Tibial nerve (tissue), 4 donors: ENCODE data around the gene LARP4B. TPM values are rescaled to one million over a fixed set of nuclear protein-coding genes. Genes with fewer than 3 reads are reported as not detected.
"Not testable (repeated sequence)": the region's sequence is repeated elsewhere in the genome, so short reads cannot be mapped to it uniquely, and the experiment has no call there.

Experiments used
- DNase-seq, 2 donors: peaks; one replicate each; pipeline ENCODE4 v3.0.0-alpha.2; 2019; ENCODE audit warnings: low spot score in 2 of 2
- H3K27ac ChIP-seq, 4 donors: fragments of 200-600 bp; sonication (generic) in 3 of 4; one replicate each; pipeline ENCODE4 v1.5.1; 2017 to 2019; ENCODE audit warnings: mild to moderate bottlenecking in 1 of 4
- H3K27me3 ChIP-seq, 2 donors: fragments of 200-600 bp; sonication (generic) in 1 of 2; one replicate each; pipeline versions ENCODE4 v1.5.1 to v1.6.0; 2017 to 2019
- H3K36me3 ChIP-seq, 3 donors: fragments of 200-600 bp; sonication (generic); one replicate each; pipeline ENCODE4 v1.5.1; 2018 to 2019
- H3K4me1 ChIP-seq, 4 donors: fragments of 200-600 bp; sonication (generic) in 3 of 4; one replicate each; pipeline ENCODE4 v1.5.1; 2017 to 2019
- H3K4me3 ChIP-seq, 4 donors: fragments of 200-600 bp; sonication (generic) in 3 of 4; one replicate each; pipeline ENCODE4 v1.5.1; 2017 to 2019; ENCODE audit warnings: mild to moderate bottlenecking in 1 of 4, moderate library complexity in 1 of 4
- H3K9me3 ChIP-seq, 4 donors: fragments of 200-600 bp; sonication (generic) in 3 of 4; one replicate each; pipeline ENCODE4 v1.5.1; 2017 to 2019
- EP300 ChIP-seq, 2 donors: sonication (generic); formaldehyde crosslinking; IDR thresholded peaks; one replicate each; pipeline ENCODE4 v1.6.1; 2017; ENCODE audit warnings: antibody characterized with exemption in 2 of 2, mild to moderate bottlenecking in 1 of 2
- POLR2A ChIP-seq, 2 donors: fragments of 450-650 bp; IDR thresholded peaks; one replicate each; pipeline ENCODE4 v1.6.1; 2017; ENCODE audit warnings: antibody characterized with exemption in 2 of 2, mild to moderate bottlenecking in 2 of 2, moderate library complexity in 2 of 2
- WGBS, 2 donors: methylation state at CpG; one replicate each; pipeline ENCODE4 v1.1.5; 2018; 5-methylcytosine and 5-hydroxymethylcytosine counted together
- total RNA-seq, 4 donors: library from RNA; depleted of rRNA; stranded (reverse); fragments of >200 nt; gene quantifications; one replicate each; pipeline ENCODE4 v1.1.0, GENCODE V29; 2016
- TF ChIP-seq, protein P1 (sequence below), 5 experiments: fragments of 200-600 bp in 3 of 5; fragments of 450-650 bp in 2 of 5; sonication (generic) in 3 of 5; IDR thresholded peaks; one replicate each; pipeline ENCODE4 v1.5.1; 2016 to 2019; ENCODE audit warnings: antibody characterized with exemption in 5 of 5, mild to moderate bottlenecking in 3 of 5, moderate library complexity in 2 of 5

Gene LARP4B
- total RNA-seq, 4 donors from 2014 or later, result 50.2 to 64.7 (median 58.6) TPM

DNA sequence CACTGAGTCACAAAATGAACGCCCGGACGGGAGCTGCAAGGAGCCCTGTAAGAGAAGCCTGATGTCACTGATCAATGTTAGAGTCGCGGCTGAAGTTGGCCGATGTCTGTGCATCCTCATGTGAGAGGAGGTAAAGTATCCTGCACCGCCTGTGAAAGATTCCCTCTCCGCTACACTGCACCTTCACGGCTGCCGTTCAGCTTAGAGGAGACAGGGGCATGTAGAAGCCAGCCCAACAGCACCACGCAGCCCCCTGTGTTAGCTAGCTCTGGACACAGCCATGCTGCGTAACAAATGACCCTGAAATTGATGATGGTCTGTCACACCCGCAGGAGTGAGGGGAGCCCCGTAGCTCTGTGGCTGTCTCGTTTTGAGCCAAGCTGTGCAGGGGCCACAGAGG, 160.5 kb downstream of the LARP4B start:
- no peaks in the 10 kb centered on the region for H3K36me3 ChIP-seq
- H3K9me3 ChIP-seq, result peaks cover 0 to 36% (median 0%) of the 10 kb centered on the region in 4 donors
- no peak for DNase-seq
- H3K4me3 ChIP-seq, result no peak overlapping the region
- no peak overlapping the region for H3K27ac ChIP-seq
- no peaks in the 10 kb centered on the region for H3K4me1 ChIP-seq
- H3K27me3 ChIP-seq, result no peaks in the 10 kb centered on the region
- TF ChIP-seq, protein P1, sequence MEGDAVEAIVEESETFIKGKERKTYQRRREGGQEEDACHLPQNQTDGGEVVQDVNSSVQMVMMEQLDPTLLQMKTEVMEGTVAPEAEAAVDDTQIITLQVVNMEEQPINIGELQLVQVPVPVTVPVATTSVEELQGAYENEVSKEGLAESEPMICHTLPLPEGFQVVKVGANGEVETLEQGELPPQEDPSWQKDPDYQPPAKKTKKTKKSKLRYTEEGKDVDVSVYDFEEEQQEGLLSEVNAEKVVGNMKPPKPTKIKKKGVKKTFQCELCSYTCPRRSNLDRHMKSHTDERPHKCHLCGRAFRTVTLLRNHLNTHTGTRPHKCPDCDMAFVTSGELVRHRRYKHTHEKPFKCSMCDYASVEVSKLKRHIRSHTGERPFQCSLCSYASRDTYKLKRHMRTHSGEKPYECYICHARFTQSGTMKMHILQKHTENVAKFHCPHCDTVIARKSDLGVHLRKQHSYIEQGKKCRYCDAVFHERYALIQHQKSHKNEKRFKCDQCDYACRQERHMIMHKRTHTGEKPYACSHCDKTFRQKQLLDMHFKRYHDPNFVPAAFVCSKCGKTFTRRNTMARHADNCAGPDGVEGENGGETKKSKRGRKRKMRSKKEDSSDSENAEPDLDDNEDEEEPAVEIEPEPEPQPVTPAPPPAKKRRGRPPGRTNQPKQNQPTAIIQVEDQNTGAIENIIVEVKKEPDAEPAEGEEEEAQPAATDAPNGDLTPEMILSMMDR (IDR thresholded peaks at IDR 0.05), result no peak
- TF ChIP-seq POLR2A (IDR thresholded peaks at IDR 0.05) (no peak), EP300 (IDR thresholded peaks at IDR 0.05) (no peak)
- 87 to 97% methylated on average over 15 of the region's 15 CpGs for WGBS, 2 donors

DNA sequence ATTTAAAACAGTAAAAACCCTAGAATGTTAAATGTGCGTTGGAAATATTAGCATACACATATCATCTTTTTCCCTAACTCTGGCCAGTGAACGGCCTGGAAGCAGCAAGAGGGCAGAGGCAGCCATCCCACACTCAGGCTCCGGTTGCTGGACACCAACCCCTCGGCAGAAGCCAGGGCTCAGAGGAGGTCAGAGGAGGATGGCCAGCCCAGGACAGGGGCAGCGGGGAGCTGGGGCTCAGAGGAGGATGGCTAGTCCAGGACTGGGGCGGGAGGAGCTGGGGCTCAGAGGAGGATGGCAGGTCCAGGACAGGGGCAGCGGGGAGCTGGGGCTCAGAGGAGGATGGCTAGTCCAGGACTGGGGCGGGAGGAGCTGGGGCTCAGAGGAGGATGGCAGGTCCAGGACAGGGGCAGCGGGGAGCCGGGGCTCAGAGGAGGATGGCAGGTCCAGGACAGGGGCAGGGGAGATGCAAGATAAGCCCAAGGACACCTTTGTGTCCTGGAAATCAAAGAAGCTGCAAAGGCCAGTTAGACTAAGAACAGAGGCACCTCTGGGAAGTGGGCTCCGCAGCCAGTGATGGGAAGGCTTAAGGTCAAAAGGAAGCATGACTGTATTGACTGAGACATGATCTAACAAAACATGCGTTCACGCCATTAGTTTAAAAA, 161.3 kb downstream of the LARP4B start:
- DNase-seq, H3K4me3 ChIP-seq, H3K4me1 ChIP-seq, H3K27ac ChIP-seq, H3K36me3 ChIP-seq, H3K27me3 ChIP-seq: not testable (repeated sequence)
- H3K9me3 ChIP-seq, result peaks cover 0 to 36% (median 0%) of the 10 kb centered on the region in 4 donors
- 91% methylated on average over 13 of the region's 13 CpGs for WGBS, 2 donors

DNA sequence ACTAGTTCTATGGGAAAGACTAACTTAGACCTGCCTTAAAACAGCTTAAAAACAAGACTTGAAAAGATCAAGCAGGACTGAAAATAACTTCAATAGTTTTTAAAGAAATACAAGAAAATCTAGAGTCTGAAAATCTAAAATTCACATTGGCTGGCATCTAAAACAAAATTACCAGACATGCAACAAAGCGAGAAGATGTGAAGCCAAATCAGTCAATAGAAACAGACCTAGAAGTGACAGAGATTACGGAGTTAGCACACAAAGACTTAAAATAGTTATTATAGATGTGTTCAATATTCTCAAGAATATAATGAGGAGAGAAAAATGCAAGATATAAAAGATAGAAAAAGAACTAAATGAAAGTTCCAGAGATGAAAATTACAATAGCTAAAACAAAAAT, 163.7 kb downstream of the LARP4B start:
- H3K27ac ChIP-seq, result no peak overlapping the region
- no peak for DNase-seq
- no peaks in the 10 kb centered on the region for H3K4me1 ChIP-seq
- TF ChIP-seq, protein P1 (IDR thresholded peaks at IDR 0.05), result no peak
- TF ChIP-seq POLR2A (IDR thresholded peaks at IDR 0.05) (no peak), EP300 (IDR thresholded peaks at IDR 0.05) (no peak)
- WGBS, 2 donors, result 87 to 99% methylated on average over 2 of the region's 2 CpGs
- H3K4me3 ChIP-seq, result no peak overlapping the region
- H3K27me3 ChIP-seq, result no peaks in the 10 kb centered on the region
- H3K9me3 ChIP-seq, result peaks cover 0 to 47% (median 0%) of the 10 kb centered on the region in 4 donors
- H3K36me3 ChIP-seq, result no peaks in the 10 kb centered on the region

DNA sequence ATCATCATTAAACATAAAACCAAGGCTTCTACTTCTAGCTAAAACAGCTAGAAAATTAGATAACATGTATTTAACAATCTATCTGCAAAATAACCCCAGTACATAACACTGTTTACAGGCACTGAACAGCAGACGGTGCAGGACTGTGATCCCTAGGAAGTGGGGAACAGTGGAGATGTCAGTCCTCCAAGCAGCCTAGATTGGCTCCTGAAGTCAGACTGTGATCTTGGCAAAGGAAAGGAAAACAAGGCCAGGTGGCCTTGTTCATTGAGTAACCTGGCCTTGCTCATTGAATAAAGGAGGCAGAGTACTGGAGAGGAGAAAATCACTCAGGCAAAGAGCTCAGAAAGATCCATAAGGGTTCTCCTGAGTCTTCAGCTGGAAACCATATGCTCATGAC, 164.3 kb downstream of the LARP4B start:
- H3K27me3 ChIP-seq, result no peaks in the 10 kb centered on the region
- no peak overlapping the region for H3K27ac ChIP-seq
- TF ChIP-seq POLR2A (IDR thresholded peaks at IDR 0.05) (no peak), EP300 (IDR thresholded peaks at IDR 0.05) (no peak)
- TF ChIP-seq, protein P1 (IDR thresholded peaks at IDR 0.05), result no peak
- WGBS, 2 donors, result 71 to 84% methylated on average over 1 of the region's 1 CpG
- no peak overlapping the region for H3K4me3 ChIP-seq
- no peak for DNase-seq
- H3K4me1 ChIP-seq, result no peaks in the 10 kb centered on the region
- H3K36me3 ChIP-seq, result no peaks in the 10 kb centered on the region
- H3K9me3 ChIP-seq, result peaks cover 0 to 50% (median 0%) of the 10 kb centered on the region in 4 donors

DNA sequence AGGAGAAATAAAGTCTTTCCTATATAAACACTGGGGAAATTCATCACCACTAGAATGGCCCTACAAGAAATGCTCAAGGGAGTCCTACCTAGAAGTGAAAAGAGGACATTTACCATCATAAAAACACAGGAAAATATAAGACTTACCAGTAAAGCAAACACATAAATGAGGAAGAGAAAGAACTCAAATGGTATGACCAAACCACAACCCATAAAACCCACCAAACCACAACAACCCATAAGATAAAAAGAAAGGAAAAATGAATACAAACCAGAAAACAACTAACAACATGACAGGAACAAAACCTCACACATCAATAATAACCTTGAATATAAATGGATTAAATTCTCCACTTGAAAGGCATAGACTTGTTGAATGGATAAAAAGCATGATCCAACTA, 170.1 kb downstream of the LARP4B start:
- Histone ChIP-seq H3K4me3 (no peak overlapping the region), H3K4me1 (no peaks in the 10 kb centered on the region), H3K36me3 (no peaks in the 10 kb centered on the region), H3K27ac (no peak overlapping the region), H3K9me3 (peaks cover 0 to 49% (median 5%) of the 10 kb centered on the region in 4 donors), H3K27me3 (no peaks in the 10 kb centered on the region)
- no peak for TF ChIP-seq POLR2A (IDR thresholded peaks at IDR 0.05)
- DNase-seq, result no peak

DNA sequence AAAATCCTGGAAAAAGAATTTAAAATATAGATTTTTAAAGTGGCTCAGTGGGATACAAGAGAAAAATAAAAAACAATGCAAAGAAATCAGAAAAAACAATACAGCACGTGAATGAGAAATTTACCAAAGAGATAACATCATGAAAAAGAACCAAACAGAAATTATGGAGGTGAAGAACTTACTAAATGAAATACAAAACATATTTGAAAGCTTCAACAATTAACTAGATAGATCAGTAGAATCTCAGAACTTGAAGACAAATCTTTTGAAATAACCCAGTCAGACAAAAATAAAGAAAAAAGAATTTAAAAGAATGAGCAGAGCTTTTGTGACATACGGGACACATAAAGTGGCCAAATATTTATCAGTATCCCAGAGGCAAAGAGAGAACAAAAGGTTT, 170.9 kb downstream of the LARP4B start:
- Histone ChIP-seq H3K27me3 (no peaks in the 10 kb centered on the region), H3K9me3 (peaks cover 0 to 54% (median 5%) of the 10 kb centered on the region in 4 donors), H3K36me3 (no peaks in the 10 kb centered on the region), H3K4me1 (no peaks in the 10 kb centered on the region), H3K27ac (no peak overlapping the region), H3K4me3 (no peak overlapping the region)
- TF ChIP-seq, protein P1 (IDR thresholded peaks at IDR 0.05), result no peak
- TF ChIP-seq POLR2A (IDR thresholded peaks at IDR 0.05) (no peak), EP300 (IDR thresholded peaks at IDR 0.05) (no peak)
- DNase-seq, result no peak
- 81 to 84% methylated on average over 2 of the region's 2 CpGs for WGBS, 2 donors
